ENCODE results near the gene TTC32.

- TF ChIP-seq EZH2phosphoT487 (IDR thresholded peaks at IDR 0.05) = no peak
- TF ChIP-seq, protein P1, sequence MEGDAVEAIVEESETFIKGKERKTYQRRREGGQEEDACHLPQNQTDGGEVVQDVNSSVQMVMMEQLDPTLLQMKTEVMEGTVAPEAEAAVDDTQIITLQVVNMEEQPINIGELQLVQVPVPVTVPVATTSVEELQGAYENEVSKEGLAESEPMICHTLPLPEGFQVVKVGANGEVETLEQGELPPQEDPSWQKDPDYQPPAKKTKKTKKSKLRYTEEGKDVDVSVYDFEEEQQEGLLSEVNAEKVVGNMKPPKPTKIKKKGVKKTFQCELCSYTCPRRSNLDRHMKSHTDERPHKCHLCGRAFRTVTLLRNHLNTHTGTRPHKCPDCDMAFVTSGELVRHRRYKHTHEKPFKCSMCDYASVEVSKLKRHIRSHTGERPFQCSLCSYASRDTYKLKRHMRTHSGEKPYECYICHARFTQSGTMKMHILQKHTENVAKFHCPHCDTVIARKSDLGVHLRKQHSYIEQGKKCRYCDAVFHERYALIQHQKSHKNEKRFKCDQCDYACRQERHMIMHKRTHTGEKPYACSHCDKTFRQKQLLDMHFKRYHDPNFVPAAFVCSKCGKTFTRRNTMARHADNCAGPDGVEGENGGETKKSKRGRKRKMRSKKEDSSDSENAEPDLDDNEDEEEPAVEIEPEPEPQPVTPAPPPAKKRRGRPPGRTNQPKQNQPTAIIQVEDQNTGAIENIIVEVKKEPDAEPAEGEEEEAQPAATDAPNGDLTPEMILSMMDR (IDR thresholded peaks at IDR 0.05) = no peak
Measured at GRCh38 chr2:19929226-19929625, 27.4 kb upstream of the TTC32 start.
